UCSD-AML1 (cell line): ENCODE measurements around the gene PEX7.
A peak's percentile ranks its signal among the peaks of the same experiment; 100 is the strongest.
"Not testable (repeated sequence)": the region's sequence is repeated elsewhere in the genome, so short reads cannot be mapped to it uniquely, and the experiment has no call there.

Experiments
- DNase-seq: peaks from one replicate; lab custom pipeline; 2025; ENCODE audit not compliant: unreplicated experiment; lab: John Stamatoyannopoulos, UW

Gene PEX7

DNA sequence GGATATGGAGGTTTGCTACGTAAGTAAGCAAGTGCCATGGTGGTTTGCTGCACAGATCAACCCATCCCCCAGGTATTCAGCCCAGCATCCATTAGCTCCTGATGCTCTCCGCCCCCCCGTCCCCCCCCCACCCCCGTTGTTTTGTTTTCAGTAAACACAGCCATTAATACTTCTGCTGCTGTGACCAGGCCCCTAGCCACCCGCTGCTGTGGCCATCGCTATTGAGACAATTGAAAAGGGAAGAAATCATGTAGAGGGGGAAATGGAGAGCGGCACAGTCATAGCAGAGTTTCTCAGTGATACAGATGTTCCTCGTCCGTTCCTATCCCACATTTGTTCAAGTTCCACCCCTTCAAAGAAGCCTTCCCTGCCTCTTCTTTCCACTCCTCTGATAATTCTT is 124.6 kb downstream of the PEX7 start:
- no peak for DNase-seq

DNA sequence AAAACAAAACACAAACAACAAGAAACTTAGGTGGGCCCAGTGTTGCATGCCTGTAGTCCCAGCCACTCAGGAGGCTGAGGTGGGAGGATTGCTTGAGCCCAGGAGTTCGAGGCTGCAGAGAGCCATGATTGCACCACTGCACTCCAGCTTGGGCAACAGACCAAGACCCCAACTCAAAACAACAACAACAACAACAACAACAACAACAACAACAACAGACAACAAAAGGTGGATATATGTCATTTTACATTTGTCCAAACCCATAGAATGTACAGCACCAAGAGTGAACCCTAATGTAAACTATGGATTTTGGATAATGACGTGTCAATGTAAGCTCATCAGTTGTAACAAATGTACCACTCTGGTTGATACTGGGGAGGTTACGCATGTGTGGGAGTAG is 127.6 kb downstream of the PEX7 start:
- not testable (repeated sequence) for DNase-seq

DNA sequence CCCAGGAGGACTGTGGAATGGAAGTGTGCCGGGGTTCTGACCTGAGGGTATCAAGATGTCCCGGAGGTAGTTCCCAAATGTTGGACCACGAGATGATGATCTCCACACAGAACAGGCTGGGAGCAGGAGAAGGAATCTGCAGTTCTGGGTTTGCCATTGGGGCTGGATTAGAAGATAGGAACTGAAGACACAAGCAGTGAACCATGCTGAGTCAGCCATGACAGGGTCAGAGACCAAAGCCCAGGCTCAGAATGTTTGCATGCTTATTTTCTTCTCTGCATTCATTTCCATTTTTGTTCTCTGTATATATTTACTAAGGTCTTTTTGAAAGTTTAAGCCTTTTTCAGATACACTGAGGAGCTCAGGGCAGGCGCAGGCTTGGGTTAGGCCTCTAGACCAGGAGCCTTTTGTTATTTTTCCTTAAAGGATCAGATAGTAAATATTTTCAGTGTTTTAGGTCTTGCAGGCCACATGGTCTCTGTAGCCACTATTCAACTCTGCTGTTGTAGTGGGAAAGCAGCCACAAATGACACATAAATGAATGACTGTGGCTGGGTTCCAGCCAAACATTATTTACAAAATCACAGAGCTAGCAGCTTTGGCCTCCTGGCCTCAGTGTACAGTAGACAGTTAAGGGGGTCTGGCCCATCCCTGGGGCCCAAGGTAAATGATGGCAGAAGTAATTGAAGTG is 128.2 kb downstream of the PEX7 start:
- DNase-seq, result no peak

DNA sequence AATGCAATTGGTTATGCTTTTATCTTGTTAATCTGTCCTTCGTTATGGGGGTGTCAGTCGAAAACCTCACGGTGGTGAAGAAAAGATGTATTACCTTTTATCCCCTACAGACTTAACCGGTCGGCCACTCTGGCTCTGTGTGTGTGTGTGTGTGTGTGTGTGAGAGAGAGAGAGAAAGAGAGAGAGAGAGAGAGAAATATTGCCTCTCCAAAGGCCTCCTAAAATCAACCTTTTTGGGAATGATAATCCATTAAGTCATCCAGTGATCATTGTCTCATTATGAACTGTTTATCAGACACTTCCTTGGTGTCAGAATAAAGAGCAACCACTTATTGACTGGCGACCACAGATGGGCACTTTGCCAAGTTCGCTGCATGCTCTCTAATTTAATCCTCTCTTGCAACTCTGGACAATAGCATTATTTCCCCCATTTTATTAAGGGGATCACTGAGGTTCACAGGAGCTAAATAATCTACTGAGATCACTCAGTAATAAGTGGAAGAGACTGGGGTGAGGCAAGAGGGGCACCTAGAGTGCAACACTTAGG is 130.4 kb downstream of the PEX7 start:
- no peak for DNase-seq

DNA sequence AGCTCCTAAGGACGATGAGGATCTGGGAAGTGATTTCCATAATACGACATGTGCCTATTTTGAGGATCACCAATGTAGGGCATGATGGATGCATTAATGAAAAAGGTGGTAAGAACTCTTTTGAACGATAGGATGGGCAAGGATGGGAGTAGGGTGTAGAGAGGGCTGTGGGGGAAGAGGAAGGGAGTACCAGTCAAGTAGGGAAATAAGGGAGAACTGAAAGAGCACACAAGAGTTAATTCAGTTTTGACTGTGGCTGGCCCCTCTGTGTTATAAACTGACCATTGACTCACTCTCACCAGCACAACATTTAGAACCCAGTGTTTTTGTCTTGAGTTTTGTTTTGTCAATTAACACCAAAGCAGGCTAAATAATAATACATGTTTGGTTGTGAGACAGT is 132.7 kb downstream of the PEX7 start:
- DNase-seq, result no peak

DNA sequence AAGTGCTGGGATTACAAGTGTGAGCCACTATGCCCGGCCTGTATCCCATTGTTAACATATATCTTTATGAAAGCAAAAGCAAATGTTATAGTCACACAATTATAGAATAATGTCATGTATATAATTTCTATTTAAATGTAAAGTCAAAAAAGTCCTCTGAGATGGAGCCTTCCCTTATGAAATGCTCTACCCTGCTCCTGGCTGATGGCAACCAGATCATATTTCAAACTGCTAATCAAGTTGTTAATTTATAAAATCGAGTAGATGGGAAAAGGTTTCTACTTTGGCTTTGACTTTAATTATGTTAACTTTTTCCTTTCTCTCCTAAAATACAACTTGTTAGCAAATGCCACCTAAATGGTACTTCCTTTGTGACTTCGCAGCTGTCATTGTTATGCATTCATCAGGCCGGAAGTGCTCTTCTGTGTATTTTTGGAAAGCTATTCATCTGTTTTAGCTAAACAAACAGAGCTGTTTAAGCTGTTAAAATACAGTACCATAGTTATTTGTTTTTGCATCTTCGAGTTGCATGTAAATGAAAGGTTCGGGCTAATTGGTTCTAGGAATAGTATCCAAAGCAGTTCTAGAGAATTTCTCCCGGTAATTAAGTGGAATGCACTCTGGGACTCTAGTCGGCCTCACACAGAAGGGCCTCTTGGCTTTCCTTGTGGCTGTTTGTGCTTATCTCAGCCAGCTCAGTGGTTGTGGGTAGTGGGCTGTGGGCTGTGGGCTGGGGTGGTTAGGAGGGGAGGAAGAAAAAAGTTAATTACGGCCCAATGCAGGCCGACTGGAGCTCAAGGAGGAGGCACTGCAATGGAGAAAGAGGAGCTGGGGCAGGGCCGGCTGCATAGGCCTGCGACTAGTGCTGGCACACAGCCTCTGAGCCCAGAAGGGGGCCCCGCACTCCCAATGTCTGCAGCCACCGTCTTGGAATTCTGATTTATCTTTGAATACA is 134.5 kb downstream of the PEX7 start:
- peak; percentile 87 for DNase-seq

DNA sequence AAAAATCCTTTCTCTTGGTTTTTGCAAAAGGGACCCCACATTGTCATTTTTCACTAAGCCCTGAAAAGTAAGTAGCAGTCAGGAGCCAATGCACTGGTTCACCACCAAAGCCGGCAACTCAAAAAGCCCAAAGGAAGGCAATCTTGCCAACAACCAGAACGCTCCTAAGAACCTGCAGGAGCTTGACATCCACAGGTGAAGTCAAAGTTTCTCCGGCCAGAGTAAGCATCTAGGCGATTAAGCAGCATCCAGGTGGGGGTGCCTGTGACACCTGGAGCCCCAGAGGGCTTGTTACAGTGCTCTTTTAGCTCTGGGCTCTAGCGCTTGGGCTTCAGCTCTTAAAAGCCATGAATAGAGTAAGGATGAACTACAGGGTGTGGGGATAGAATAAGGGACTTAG is 135.8 kb downstream of the PEX7 start:
- DNase-seq, result no peak

DNA sequence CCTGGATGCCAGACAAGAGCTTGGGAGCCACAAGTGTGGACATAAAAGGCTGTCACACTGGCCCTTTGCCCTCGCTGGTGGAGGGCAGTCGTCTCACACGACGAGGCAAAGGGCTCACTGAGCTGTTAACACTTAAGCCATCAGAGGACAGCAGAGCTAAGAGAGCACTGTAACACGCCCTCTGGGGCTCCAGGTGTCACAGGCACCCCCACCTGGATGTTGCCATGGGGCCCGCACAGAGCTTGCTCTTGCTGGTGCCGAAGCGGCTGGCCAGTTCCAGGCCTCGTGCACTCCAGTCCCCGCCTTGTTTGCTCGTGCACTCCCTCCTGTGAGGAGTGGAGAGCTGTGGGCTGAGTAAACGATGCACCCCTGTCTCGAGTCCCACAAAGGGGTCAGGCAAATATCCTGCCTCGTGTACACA is 137.1 kb downstream of the PEX7 start:
- DNase-seq, result no peak

DNA sequence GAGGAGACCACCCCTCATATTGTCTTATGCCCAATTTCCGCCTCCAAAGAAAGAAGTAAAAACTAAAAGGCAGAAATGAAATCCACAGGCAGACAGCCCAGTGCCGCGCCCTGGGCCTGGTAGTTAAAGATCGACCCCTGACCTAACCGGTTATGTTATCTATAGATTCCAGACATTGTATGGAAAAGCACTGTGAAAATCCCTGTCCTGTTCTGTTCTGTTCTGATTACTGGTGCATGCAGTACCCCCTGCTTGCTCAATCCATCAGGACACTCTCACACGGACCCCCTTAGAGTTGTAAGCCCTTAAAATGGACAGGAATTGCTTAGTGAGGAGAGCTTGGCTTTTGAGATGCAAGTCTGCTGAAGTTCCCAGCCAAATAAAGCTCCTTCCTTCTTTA is 137.5 kb downstream of the PEX7 start:
- DNase-seq, result not testable (repeated sequence)

DNA sequence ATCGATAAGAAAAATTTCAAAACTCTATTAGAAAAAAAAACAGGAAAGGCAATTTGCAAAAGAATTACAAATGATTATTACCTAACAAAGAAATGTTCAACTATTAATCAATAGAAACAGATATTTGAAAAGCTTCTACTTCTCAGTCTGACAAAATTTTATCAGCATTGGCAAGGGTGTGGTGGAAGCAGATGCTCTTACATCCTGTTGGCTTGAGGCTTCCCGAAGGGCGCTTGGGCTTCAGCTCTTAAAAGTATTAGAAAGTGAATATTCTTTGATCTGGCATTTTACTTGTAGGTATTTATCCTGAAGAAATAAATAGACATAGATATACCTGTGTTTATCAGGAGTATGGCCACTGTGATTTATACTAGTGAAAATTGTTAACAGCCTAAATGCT is 138.4 kb downstream of the PEX7 start:
- no peak for DNase-seq

DNA sequence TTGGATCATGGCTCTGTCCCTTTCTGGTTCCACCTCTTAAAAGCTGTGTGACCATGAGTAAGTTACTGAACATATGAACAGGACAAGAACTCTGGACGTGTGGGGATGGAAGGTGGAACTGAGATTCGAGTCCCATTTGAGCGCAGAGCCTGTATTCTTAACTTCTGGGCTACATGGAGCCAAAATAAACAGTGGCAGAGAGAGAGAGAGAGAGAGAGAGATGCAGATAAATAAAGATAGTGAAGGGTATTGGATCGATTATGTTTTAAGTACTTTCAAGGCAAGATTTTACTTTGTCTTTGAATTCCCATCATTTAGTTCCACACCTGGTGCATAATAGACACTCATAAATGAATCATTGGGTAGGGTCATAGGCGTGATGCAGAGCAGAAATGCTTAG is 139.5 kb downstream of the PEX7 start:
- no peak for DNase-seq

DNA sequence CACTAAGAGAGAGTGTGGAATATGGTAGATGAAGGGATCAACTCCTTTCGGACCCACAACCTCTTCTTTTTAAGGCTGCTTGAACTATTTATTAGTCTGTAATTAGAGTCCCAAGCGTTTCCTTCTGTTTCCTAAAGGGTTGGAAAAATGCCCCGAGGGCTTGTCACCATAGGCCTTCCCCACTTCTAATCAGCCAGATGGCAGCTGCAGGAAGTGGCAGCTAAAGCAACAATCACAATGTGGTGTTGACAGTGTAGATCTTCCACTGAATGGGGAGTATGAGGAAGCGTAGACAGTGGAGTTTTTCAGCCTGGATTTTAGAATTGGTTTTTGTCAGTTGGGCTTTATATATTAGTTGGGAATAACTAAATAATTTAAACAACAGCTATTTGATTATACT is 140.3 kb downstream of the PEX7 start:
- DNase-seq, result peak; percentile 60

DNA sequence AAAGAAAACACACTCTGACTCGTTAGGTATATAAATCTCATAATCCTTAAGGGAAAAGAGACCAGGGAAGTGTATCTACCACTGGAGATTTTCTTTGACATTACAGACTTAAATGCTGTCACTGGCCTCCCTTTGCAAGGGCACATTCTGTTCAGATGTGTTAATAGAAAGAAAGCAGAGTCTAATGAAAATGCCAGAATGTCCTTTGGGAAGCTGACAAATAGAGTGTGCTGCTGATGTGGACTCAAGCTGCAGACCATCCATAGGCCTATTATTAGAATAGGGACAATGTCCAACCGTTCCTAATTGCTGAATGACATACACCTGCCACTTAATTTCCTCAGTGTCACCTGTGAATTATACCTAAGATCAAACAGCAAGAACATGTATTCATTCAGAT is 140.9 kb downstream of the PEX7 start:
- DNase-seq, result no peak
